ENCODE measurements around the gene MACF1.

DNA sequence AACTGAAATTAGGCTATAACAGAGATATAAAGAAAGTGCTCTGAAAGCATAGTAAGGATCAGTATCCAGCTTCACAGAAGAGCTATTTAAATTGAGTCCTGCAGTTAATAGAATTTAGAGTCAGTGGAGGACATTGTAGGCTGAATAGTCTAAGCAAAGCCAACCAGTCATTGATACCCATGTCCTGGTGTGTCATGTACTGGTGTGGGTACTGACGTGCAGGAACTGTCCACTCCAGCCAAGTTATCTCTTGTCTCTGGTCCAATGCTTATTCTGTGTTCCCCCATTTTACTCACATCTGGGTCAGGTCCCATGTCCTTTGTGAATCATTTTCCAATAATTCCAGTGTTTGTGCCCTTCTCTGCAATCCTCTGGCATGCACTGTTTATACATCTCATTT, 90.0 kb downstream of the MACF1 start:
- TF ChIP-seq EZH2 (IDR thresholded peaks at IDR 0.05; ENCODE audit: borderline replicate concordance, low read length), result no peak
- TF ChIP-seq, protein P1, sequence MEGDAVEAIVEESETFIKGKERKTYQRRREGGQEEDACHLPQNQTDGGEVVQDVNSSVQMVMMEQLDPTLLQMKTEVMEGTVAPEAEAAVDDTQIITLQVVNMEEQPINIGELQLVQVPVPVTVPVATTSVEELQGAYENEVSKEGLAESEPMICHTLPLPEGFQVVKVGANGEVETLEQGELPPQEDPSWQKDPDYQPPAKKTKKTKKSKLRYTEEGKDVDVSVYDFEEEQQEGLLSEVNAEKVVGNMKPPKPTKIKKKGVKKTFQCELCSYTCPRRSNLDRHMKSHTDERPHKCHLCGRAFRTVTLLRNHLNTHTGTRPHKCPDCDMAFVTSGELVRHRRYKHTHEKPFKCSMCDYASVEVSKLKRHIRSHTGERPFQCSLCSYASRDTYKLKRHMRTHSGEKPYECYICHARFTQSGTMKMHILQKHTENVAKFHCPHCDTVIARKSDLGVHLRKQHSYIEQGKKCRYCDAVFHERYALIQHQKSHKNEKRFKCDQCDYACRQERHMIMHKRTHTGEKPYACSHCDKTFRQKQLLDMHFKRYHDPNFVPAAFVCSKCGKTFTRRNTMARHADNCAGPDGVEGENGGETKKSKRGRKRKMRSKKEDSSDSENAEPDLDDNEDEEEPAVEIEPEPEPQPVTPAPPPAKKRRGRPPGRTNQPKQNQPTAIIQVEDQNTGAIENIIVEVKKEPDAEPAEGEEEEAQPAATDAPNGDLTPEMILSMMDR (conservative IDR thresholded peaks at IDR 0.05 in 1 of 2, IDR thresholded peaks at IDR 0.05 in 1 of 2; ENCODE audit: extremely low read depth in 1 of 2, insufficient read depth in 1 of 2, low read depth in 1 of 2, low read length in 2 of 2), result no peak
